Myometrial cell (primary cell): ENCODE measurements around the gene ZNF268. TPM values are rescaled to one million over a fixed set of nuclear protein-coding genes. Genes with fewer than 3 reads are reported as not detected.

Experiments used
- total RNA-seq: library from RNA; depleted of rRNA; stranded (reverse); fragments of >200 nt; gene quantifications from 2 replicates; pipeline ENCODE4 v1.2.3, GENCODE V29; 2015

Gene ZNF268
- 11.5 and 14.2 TPM in 2 replicates for total RNA-seq

DNA sequence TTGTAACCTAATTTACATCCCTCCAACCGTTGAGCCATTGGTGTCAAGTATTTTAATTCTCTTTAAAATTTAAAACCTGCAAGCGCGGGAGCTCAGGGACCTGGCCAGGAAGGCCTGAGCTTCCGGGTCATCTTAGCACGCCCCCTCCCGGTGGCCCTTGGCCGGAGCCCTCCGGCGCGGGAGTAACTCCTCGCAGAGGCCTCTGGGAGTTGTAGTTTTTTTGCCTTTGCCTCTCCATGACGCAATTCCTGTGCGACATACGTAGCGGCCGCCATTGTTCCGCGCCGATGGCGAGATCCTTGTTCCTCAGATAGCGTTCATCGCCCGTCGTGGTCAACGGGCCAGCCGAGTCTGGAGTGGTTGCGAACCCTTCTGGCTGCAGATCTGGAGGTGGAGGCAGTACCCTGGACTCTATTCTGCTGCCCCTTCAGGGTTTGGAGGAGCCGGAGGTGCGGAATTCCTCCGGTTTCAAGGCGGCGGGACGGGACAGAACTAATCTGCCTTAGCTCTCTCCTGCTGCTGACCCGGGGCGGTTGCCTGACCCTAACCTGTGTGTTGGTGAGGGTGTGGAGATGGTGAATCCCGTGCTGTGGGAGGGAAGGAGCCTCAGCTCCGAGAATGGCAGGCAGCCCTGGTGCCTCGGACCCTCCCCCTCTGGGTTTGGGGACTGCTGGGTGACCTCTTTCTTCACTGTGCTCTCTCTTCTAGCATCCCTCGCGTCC, at the start of gene ZNF268:
TSS of gene ZNF268 (plus strand) at position 258 of the 722 bp plus-strand sequence. CDS start 503 bp downstream, outside the sequence.

GRCh38 chr12:133235401-133236112, 54.3 kb downstream of the ZNF268 start, which contains the start of gene ANHX:
Gene ANHX, minus strand, starts transcription at chr12:133235877. Its CDS starts 1,521 bp downstream, at chr12:133234356.

Other genes with a start within 250 kb of the ZNF268 start
- gene ZNF605, start 225.2 kb upstream of the ZNF268 start, total RNA-seq: 2.1 and 3.5 TPM in 2 replicates
- 3.4 and 3.5 TPM in 2 replicates for gene ZNF26, start 195.1 kb upstream of the ZNF268 start, total RNA-seq
- gene ZNF84, start 144.0 kb upstream of the ZNF268 start, total RNA-seq: 6.9 and 12.1 TPM in 2 replicates
- gene ZNF140, start 100.6 kb upstream of the ZNF268 start, total RNA-seq: 8.2 and 8.9 TPM in 2 replicates
- 0.29 and 0.35 TPM in 2 replicates for gene ZNF891, start 51.2 kb upstream of the ZNF268 start, total RNA-seq
- 1.1 and 6.1 TPM in 2 replicates for gene ZNF10, start 50.9 kb upstream of the ZNF268 start, total RNA-seq
- not detected in 2 replicates for gene ANHX, start 54.4 kb downstream of the ZNF268 start, total RNA-seq